AG09309 (cell line): ENCODE data around the gene UBE4B.
A peak's percentile ranks its signal among the peaks of the same experiment; 100 is the strongest.
"Not testable (repeated sequence)": the region's sequence is repeated elsewhere in the genome, so short reads cannot be mapped to it uniquely, and the experiment has no call there.

ENCODE experiments used
- DNase-seq: peaks from one replicate; pipeline ENCODE4 v3.0.0-alpha.2; 2010; ENCODE audit warnings: low read depth
- H3K4me3 ChIP-seq: 2 replicates; pipeline ENCODE4 v1.5.1; 2011; ENCODE audit warnings: mild to moderate bottlenecking, low read depth, low read length, moderate library complexity; ENCODE audit not compliant: control insufficient read depth
- CTCF ChIP-seq: IDR thresholded peaks from 2 replicates; pipeline ENCODE4 v1.5.1; 2011; ENCODE audit warnings: mild to moderate bottlenecking, low read depth, low read length, inconsistent platforms; ENCODE audit not compliant: insufficient read depth, control insufficient read depth; ENCODE audit errors: missing control alignments

Gene UBE4B

GRCh38 chr1:10106756-10107475, 74.2 kb downstream of the UBE4B start:
- H3K4me3 ChIP-seq, result no peak overlapping the region
- DNase-seq, result no peak
- no peak for TF ChIP-seq CTCF

- not testable (repeated sequence) for H3K4me3 ChIP-seq, DNase-seq
These were observed 74.7 kb downstream of the UBE4B start for GRCh38 chr1:10107476-10107847.

- no peak for TF ChIP-seq CTCF
- DNase-seq, result peak; percentile 32
- no peak overlapping the region for H3K4me3 ChIP-seq
These were observed 75.4 kb downstream of the UBE4B start for GRCh38 chr1:10108134-10108663.

GRCh38 chr1:10108948-10109708, 76.4 kb downstream of the UBE4B start:
- DNase-seq, result no peak
- TF ChIP-seq CTCF, result no peak
- no peak overlapping the region for H3K4me3 ChIP-seq

GRCh38 chr1:10113501-10113900, 80.7 kb downstream of the UBE4B start:
- no peak for TF ChIP-seq CTCF
- DNase-seq, result no peak
- H3K4me3 ChIP-seq, result no peak overlapping the region

- no peak for TF ChIP-seq CTCF
- DNase-seq, result no peak
- no peak overlapping the region for H3K4me3 ChIP-seq
These were observed 82.0 kb downstream of the UBE4B start for GRCh38 chr1:10114746-10115145.

- no peak overlapping the region for H3K4me3 ChIP-seq
- TF ChIP-seq CTCF, result no peak
- no peak for DNase-seq
These were observed 84.4 kb downstream of the UBE4B start for GRCh38 chr1:10117132-10117531.
